Peyer's patch (tissue), 4 donors: ENCODE measurements around the gene ABCC4.

Source experiments
- CTCF ChIP-seq, 6 experiments: fragments of 450-650 bp in 4 of 6; fragments of 200-600 bp in 2 of 6; sonication (generic) in 1 of 6; IDR thresholded peaks; one replicate each; pipeline ENCODE4 v1.5.1; 2017 to 2019; ENCODE audit warnings: antibody characterized with exemption in 6 of 6, mild to moderate bottlenecking in 3 of 6, moderate library complexity in 1 of 6
- POLR2A ChIP-seq, 2 donors: fragments of 450-650 bp; IDR thresholded peaks; one replicate each; pipeline ENCODE4 v1.5.1; 2017; ENCODE audit warnings: antibody characterized with exemption in 2 of 2, mild to moderate bottlenecking in 2 of 2, moderate library complexity in 2 of 2

GRCh38 chr13:95176611-95177259 lies 124.5 kb downstream of the ABCC4 start:
- no peak for TF ChIP-seq POLR2A (IDR thresholded peaks at IDR 0.05)
- TF ChIP-seq CTCF (IDR thresholded peaks at IDR 0.05), result no peak
